HCT116 (cell line): ENCODE data around the gene PRRT2.

Source experiments
- EZH2 ChIP-seq: fragments of 200-600 bp; sonication (generic); IDR thresholded peaks from 2 replicates; pipeline ENCODE4 v1.6.1; 2017; ENCODE audit warnings: antibody characterized with exemption, mixed run types
- EZH2phosphoT487 ChIP-seq: fragments of 200-600 bp; IDR thresholded peaks from 2 replicates; pipeline ENCODE4 v1.6.1; 2018; ENCODE audit warnings: antibody characterized with exemption, borderline replicate concordance
- JUND ChIP-seq: IDR thresholded peaks from 2 replicates; pipeline ENCODE4 v1.6.1; 2012
- MAX ChIP-seq: IDR thresholded peaks from 2 replicates; pipeline ENCODE4 v1.6.1; 2012
- POLR2A ChIP-seq: IDR thresholded peaks from 2 replicates; pipeline ENCODE4 v1.7.0; 2011; ENCODE audit warnings: borderline replicate concordance; ENCODE audit not compliant: insufficient read depth, insufficient read length; ENCODE audit errors: extremely low read depth
- POLR2AphosphoS5 ChIP-seq: IDR thresholded peaks from 2 replicates; pipeline ENCODE4 v1.6.1; 2011; ENCODE audit warnings: mild to moderate bottlenecking, low read depth, low read length, moderate library complexity
- SIN3A ChIP-seq: IDR thresholded peaks from 2 replicates; pipeline ENCODE4 v1.6.1; 2012; ENCODE audit warnings: low read depth
- SRF ChIP-seq: IDR thresholded peaks from 2 replicates; pipeline ENCODE4 v1.6.1; 2012; ENCODE audit warnings: low read depth
- TCF7L2 ChIP-seq: IDR thresholded peaks from 2 replicates; pipeline ENCODE4 v1.7.0; 2011; ENCODE audit warnings: borderline replicate concordance, inconsistent platforms; ENCODE audit not compliant: insufficient read depth, insufficient read length; ENCODE audit errors: extremely low read depth
- ZNF274 ChIP-seq: fragments of 200-500 bp; sonication (Bioruptor generic); IDR thresholded peaks from 2 replicates; pipeline ENCODE4 v1.6.1; 2014; ENCODE audit warnings: mild to moderate bottlenecking, low read depth, low read length, inconsistent platforms
- TF ChIP-seq, protein P1 (sequence below), 3 experiments: fragments of 200-600 bp in 1 of 3; sonication (generic) in 1 of 3; IDR thresholded peaks in 2 of 3; conservative IDR thresholded peaks in 1 of 3; 2 replicates each; pipeline ENCODE4 v1.5.1; 2012 to 2017; ENCODE audit warnings: low read depth in 2 of 3, low read length in 2 of 3, antibody characterized with exemption in 1 of 3, borderline replicate concordance in 1 of 3, control low read depth in 1 of 3, mild to moderate bottlenecking in 1 of 3, mixed read lengths in 1 of 3, mixed run types in 1 of 3, moderate library complexity in 1 of 3; ENCODE audit not compliant: insufficient read depth in 1 of 3
- TF ChIP-seq, protein P2 (sequence below): IDR thresholded peaks from 2 replicates; pipeline ENCODE4 v1.6.1; 2012; ENCODE audit warnings: low read depth

- TF ChIP-seq, protein P1, sequence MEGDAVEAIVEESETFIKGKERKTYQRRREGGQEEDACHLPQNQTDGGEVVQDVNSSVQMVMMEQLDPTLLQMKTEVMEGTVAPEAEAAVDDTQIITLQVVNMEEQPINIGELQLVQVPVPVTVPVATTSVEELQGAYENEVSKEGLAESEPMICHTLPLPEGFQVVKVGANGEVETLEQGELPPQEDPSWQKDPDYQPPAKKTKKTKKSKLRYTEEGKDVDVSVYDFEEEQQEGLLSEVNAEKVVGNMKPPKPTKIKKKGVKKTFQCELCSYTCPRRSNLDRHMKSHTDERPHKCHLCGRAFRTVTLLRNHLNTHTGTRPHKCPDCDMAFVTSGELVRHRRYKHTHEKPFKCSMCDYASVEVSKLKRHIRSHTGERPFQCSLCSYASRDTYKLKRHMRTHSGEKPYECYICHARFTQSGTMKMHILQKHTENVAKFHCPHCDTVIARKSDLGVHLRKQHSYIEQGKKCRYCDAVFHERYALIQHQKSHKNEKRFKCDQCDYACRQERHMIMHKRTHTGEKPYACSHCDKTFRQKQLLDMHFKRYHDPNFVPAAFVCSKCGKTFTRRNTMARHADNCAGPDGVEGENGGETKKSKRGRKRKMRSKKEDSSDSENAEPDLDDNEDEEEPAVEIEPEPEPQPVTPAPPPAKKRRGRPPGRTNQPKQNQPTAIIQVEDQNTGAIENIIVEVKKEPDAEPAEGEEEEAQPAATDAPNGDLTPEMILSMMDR (IDR thresholded peaks at IDR 0.05 in 2 of 3, conservative IDR thresholded peaks at IDR 0.05 in 1 of 3; ENCODE audit: borderline replicate concordance in 1 of 3, insufficient read depth in 1 of 3, low read depth in 2 of 3, low read length in 2 of 3), result no peak
- TF ChIP-seq POLR2A, result no peak
- TF ChIP-seq POLR2AphosphoS5, result no peak
- TF ChIP-seq, protein P2, sequence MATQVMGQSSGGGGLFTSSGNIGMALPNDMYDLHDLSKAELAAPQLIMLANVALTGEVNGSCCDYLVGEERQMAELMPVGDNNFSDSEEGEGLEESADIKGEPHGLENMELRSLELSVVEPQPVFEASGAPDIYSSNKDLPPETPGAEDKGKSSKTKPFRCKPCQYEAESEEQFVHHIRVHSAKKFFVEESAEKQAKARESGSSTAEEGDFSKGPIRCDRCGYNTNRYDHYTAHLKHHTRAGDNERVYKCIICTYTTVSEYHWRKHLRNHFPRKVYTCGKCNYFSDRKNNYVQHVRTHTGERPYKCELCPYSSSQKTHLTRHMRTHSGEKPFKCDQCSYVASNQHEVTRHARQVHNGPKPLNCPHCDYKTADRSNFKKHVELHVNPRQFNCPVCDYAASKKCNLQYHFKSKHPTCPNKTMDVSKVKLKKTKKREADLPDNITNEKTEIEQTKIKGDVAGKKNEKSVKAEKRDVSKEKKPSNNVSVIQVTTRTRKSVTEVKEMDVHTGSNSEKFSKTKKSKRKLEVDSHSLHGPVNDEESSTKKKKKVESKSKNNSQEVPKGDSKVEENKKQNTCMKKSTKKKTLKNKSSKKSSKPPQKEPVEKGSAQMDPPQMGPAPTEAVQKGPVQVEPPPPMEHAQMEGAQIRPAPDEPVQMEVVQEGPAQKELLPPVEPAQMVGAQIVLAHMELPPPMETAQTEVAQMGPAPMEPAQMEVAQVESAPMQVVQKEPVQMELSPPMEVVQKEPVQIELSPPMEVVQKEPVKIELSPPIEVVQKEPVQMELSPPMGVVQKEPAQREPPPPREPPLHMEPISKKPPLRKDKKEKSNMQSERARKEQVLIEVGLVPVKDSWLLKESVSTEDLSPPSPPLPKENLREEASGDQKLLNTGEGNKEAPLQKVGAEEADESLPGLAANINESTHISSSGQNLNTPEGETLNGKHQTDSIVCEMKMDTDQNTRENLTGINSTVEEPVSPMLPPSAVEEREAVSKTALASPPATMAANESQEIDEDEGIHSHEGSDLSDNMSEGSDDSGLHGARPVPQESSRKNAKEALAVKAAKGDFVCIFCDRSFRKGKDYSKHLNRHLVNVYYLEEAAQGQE, result no peak
- peak; percentile 38 for TF ChIP-seq TCF7L2
- no peak for TF ChIP-seq SRF
- TF ChIP-seq EZH2phosphoT487, result no peak
- TF ChIP-seq JUND, result 0 out of 2 replicates have a peak, but pooled peaks have one; percentile 8
- no peak for TF ChIP-seq ZNF274
- no peak for TF ChIP-seq EZH2
- TF ChIP-seq MAX, result no peak
- no peak for TF ChIP-seq SIN3A
These were observed 46.6 kb upstream of the PRRT2 start for GRCh38 chr16:29765167-29766032.
